Endothelial cell (in vitro differentiated cells): ENCODE results near the gene ALLC. TPM values are rescaled to one million over a fixed set of nuclear protein-coding genes. Genes with fewer than 3 reads are reported as not detected.

Experiments
- DNase-seq: peaks from one replicate; pipeline ENCODE4 v3.0.0; 2021; ENCODE audit warnings: low spot score
- H3K27ac Mint-ChIP-seq: one replicate; pipeline ENCODE4 v1.8.0; 2021; ENCODE audit warnings: mixed read lengths, inconsistent platforms; ENCODE audit not compliant: unreplicated experiment
- H3K27me3 Mint-ChIP-seq: one replicate; pipeline ENCODE4 v1.8.0; 2021; ENCODE audit warnings: mild to moderate bottlenecking, moderate library complexity, mixed read lengths, inconsistent platforms; ENCODE audit not compliant: unreplicated experiment
- H3K36me3 Mint-ChIP-seq: one replicate; pipeline ENCODE4 v1.8.0; 2021; ENCODE audit warnings: mild to moderate bottlenecking, low read depth, mixed read lengths, inconsistent platforms; ENCODE audit not compliant: unreplicated experiment
- H3K4me1 Mint-ChIP-seq: one replicate; pipeline ENCODE4 v1.8.0; 2021; ENCODE audit warnings: mild to moderate bottlenecking, mixed read lengths, inconsistent platforms; ENCODE audit not compliant: unreplicated experiment
- H3K4me3 Mint-ChIP-seq: one replicate; pipeline ENCODE4 v1.8.0; 2021; ENCODE audit warnings: mild to moderate bottlenecking, mixed read lengths, inconsistent platforms; ENCODE audit not compliant: unreplicated experiment
- H3K9me3 Mint-ChIP-seq: one replicate; pipeline ENCODE4 v1.8.0; 2021; ENCODE audit warnings: mixed read lengths, inconsistent platforms; ENCODE audit not compliant: unreplicated experiment
- total RNA-seq: library from RNA; stranded (reverse); fragmentation: NEBNext Ultra II Directional; extraction: Animal tissue kit (Norgen Biotek cat#: 25700); gene quantifications from one replicate; pipeline ENCODE4 v1.2.1, GENCODE V29; 2021; ENCODE audit not compliant: unreplicated experiment
- TF ChIP-seq, protein P1 (sequence below): fragments of 200-600 bp; sonication (generic); IDR thresholded peaks from one replicate; pipeline ENCODE4 v1.5.0; 2021; ENCODE audit warnings: antibody characterized with exemption; ENCODE audit not compliant: unreplicated experiment

Gene ALLC
- total RNA-seq, 1 donor from 2014 or later, result 0.26 TPM

DNA sequence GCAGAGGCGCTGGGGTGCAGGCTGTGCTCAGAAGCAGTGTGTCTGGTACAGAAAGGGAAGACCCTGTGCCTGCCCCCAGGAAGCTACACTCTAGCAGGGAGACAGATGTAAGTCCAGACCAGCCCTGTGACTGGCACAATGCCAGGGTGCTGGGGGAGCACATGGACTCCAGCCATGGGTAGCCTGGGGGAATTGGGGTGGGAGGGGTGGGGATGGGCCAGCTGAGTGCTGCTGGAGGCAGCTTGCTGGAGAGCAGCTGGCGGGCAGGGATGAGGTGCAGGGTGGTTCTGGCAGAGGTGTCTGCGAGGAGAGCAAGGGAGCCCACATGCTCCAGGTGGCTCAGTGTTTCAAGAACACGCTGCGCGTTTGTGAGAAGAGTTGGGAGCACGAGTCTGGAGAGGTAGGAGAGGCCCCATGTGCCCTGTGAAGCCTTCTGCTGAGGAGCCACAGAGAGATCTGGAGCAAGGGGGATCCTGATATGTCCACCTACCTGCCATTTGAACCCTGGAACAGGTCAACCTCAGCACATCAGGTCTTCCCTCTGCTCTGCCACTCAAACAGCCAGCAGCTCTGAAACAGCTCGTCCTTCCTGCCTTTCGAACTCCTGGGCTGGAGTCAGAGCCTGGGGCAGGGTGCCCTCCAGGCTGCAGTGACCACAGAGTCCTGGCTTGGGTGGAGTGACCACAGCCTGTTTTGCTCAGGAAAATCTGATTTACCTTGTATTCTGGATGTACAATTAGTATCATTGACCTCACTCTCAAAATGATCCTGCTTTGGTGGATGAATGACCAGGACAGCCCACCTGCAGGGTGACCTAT is 15.1 kb downstream of the ALLC start:
- Mint-ChIP-seq H3K36me3 (no peaks in the 10 kb centered on the region), H3K27ac (no peak overlapping the region), H3K27me3 (peaks cover 1% of the 10 kb centered on the region), H3K9me3 (no peaks in the 10 kb centered on the region), H3K4me3 (no peak overlapping the region), H3K4me1 (no peaks in the 10 kb centered on the region)
- DNase-seq, result no peak
- TF ChIP-seq, protein P1, sequence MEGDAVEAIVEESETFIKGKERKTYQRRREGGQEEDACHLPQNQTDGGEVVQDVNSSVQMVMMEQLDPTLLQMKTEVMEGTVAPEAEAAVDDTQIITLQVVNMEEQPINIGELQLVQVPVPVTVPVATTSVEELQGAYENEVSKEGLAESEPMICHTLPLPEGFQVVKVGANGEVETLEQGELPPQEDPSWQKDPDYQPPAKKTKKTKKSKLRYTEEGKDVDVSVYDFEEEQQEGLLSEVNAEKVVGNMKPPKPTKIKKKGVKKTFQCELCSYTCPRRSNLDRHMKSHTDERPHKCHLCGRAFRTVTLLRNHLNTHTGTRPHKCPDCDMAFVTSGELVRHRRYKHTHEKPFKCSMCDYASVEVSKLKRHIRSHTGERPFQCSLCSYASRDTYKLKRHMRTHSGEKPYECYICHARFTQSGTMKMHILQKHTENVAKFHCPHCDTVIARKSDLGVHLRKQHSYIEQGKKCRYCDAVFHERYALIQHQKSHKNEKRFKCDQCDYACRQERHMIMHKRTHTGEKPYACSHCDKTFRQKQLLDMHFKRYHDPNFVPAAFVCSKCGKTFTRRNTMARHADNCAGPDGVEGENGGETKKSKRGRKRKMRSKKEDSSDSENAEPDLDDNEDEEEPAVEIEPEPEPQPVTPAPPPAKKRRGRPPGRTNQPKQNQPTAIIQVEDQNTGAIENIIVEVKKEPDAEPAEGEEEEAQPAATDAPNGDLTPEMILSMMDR, result no peak

GRCh38 chr2:3674066-3674845 is 16.3 kb downstream of the ALLC start:
- Mint-ChIP-seq H3K27ac (no peak overlapping the region), H3K9me3 (no peaks in the 10 kb centered on the region), H3K36me3 (no peaks in the 10 kb centered on the region), H3K4me3 (no peak overlapping the region), H3K27me3 (no peaks in the 10 kb centered on the region), H3K4me1 (no peaks in the 10 kb centered on the region)
- DNase-seq, result no peak
- TF ChIP-seq, protein P1, result no peak

GRCh38 chr2:3675687-3676086 is 17.7 kb downstream of the ALLC start:
- H3K27ac Mint-ChIP-seq, result no peak overlapping the region
- no peaks in the 10 kb centered on the region for H3K9me3 Mint-ChIP-seq
- peaks cover 2% of the 10 kb centered on the region for H3K27me3 Mint-ChIP-seq
- H3K36me3 Mint-ChIP-seq, result no peaks in the 10 kb centered on the region
- no peaks in the 10 kb centered on the region for H3K4me1 Mint-ChIP-seq
- no peak overlapping the region for H3K4me3 Mint-ChIP-seq
- TF ChIP-seq, protein P1, result no peak
- no peak for DNase-seq

GRCh38 chr2:3677436-3677835 is 19.4 kb downstream of the ALLC start:
- H3K4me3 Mint-ChIP-seq, result no peak overlapping the region
- no peaks in the 10 kb centered on the region for H3K9me3 Mint-ChIP-seq
- H3K36me3 Mint-ChIP-seq, result no peaks in the 10 kb centered on the region

More at GRCh38 chr2:3677436-3677835, 19.4 kb downstream of the ALLC start:
- DNase-seq, result no peak
- TF ChIP-seq, protein P1, result no peak
- no peaks in the 10 kb centered on the region for H3K4me1 Mint-ChIP-seq
- peaks cover 2% of the 10 kb centered on the region for H3K27me3 Mint-ChIP-seq
- H3K27ac Mint-ChIP-seq, result no peak overlapping the region
